SK-N-SH (cell line): ENCODE measurements around the gene ARCN1. TPM values are rescaled to one million over a fixed set of nuclear protein-coding genes. Genes with fewer than 3 reads are reported as not detected.

Source experiments
- CTCF ChIA-PET: fragments of 300-600, 350-600 bp; formaldehyde crosslinking; extraction: SDS; loops from one replicate; lab custom pipeline; 2021; lab: Yijun Ruan, JAX
- POLR2A ChIA-PET: fragments of 350-600 bp; sonication (Branson Sonifier 250); formaldehyde crosslinking; extraction: SDS; loops from one replicate; lab custom pipeline; 2020; ENCODE audit warnings: antibody characterized with exemption, inconsistent platforms; lab: Yijun Ruan, JAX
- DNase-seq: peaks from one replicate; pipeline ENCODE4 v3.0.0; 2012
- H2AFZ ChIP-seq: fragments of 200-600 bp; sonication (generic); 2 replicates; pipeline ENCODE4 v1.8.1; 2016; ENCODE audit warnings: antibody characterized with exemption, mild to moderate bottlenecking, low read depth
- H3F3A ChIP-seq: fragments of 200-600 bp; sonication (generic); replicated peaks from 2 replicates; pipeline ENCODE3; 2016; ENCODE audit warnings: antibody characterized with exemption, mild to moderate bottlenecking; ENCODE audit not compliant: insufficient read depth
- H3K27ac ChIP-seq, 2 experiments: fragments of 200-500 bp in 1 of 2; fragments of 200-600 bp in 1 of 2; sonication (Bioruptor generic) in 1 of 2; sonication (generic), shearing (Covaris generic) in 1 of 2; 2 replicates each; pipeline versions ENCODE4 v1.5.1 to v1.6.1; 2014 to 2016; ENCODE audit warnings: low read depth in 2 of 2, inconsistent platforms in 1 of 2, low read length in 1 of 2, mild to moderate bottlenecking in 1 of 2, mixed read lengths in 1 of 2
- H3K27me3 ChIP-seq: fragments of 200-600 bp; sonication (generic), shearing (Covaris generic); 2 replicates; pipeline ENCODE4 v1.6.1; 2016; ENCODE audit warnings: mixed run types; ENCODE audit not compliant: insufficient read depth
- H3K36me3 ChIP-seq, 2 experiments: fragments of 200-500 bp in 1 of 2; fragments of 200-600 bp in 1 of 2; sonication (Bioruptor generic) in 1 of 2; sonication (generic) in 1 of 2; replicated peaks in 1 of 2; 2 replicates each; pipeline versions ENCODE3 to v1.5.1; 2014 to 2016; ENCODE audit warnings: low read length in 1 of 2, mild to moderate bottlenecking in 1 of 2; ENCODE audit not compliant: insufficient read depth in 2 of 2, control insufficient read depth in 1 of 2
- H3K4me1 ChIP-seq, 2 experiments: fragments of 200-500 bp in 1 of 2; fragments of 200-600 bp in 1 of 2; sonication (Bioruptor generic) in 1 of 2; sonication (generic), shearing (Covaris generic) in 1 of 2; 2 replicates each; pipeline versions ENCODE4 v1.5.1 to v1.6.1; 2014 to 2016; ENCODE audit warnings: low read depth in 1 of 2, low read length in 1 of 2, mixed run types in 1 of 2; ENCODE audit not compliant: insufficient read depth in 2 of 2, control insufficient read depth in 1 of 2
- H3K4me2 ChIP-seq: fragments of 200-600 bp; sonication (generic), shearing (Covaris generic); 2 replicates; pipeline ENCODE4 v1.6.1; 2017; ENCODE audit warnings: mixed run types
- H3K4me3 ChIP-seq, 2 experiments: fragments of 200-500 bp in 1 of 2; fragments of 200-600 bp in 1 of 2; sonication (Bioruptor generic) in 1 of 2; sonication (generic), shearing (Covaris generic) in 1 of 2; 2 replicates each; pipeline versions ENCODE4 v1.5.1 to v1.8.1; 2014 to 2016; ENCODE audit warnings: low read depth in 2 of 2, inconsistent platforms in 1 of 2, low read length in 1 of 2, mild to moderate bottlenecking in 1 of 2, mixed read lengths in 1 of 2, moderate library complexity in 1 of 2
- H3K79me2 ChIP-seq: fragments of 200-600 bp; sonication (generic); 2 replicates; pipeline ENCODE4 v1.8.1; 2017; ENCODE audit warnings: mild to moderate bottlenecking; ENCODE audit not compliant: insufficient read depth
- H3K9ac ChIP-seq: fragments of 200-600 bp; sonication (generic); 2 replicates; pipeline ENCODE4 v1.6.1; 2017; ENCODE audit warnings: mixed run types
- H3K9me2 ChIP-seq: fragments of 200-600 bp; sonication (generic); 2 replicates; pipeline ENCODE4 v1.6.1; 2017; ENCODE audit warnings: mixed run types
- H3K9me3 ChIP-seq: fragments of 200-600 bp; sonication (generic); 2 replicates; pipeline ENCODE4 v1.6.1; 2017; ENCODE audit warnings: mixed run types, mild to moderate bottlenecking, moderate library complexity
- H4K20me1 ChIP-seq: fragments of 200-600 bp; sonication (generic); 2 replicates; pipeline ENCODE4 v1.6.1; 2017; ENCODE audit warnings: mild to moderate bottlenecking, mixed run types; ENCODE audit not compliant: insufficient read depth
- CTCF ChIP-seq: fragments of 200-600 bp; sonication (generic); IDR thresholded peaks from 2 replicates; pipeline ENCODE4 v1.6.1; 2017; ENCODE audit warnings: antibody characterized with exemption, mild to moderate bottlenecking, moderate library complexity
- ELF1 ChIP-seq: IDR thresholded peaks from 2 replicates; pipeline ENCODE4 v1.4.0; 2012
- FOSL2 ChIP-seq: IDR thresholded peaks from 2 replicates; pipeline ENCODE4 v1.4.0; 2012; ENCODE audit warnings: low read depth, mild to moderate bottlenecking, moderate library complexity, borderline replicate concordance
- FOXJ3 ChIP-seq: sonication (generic); formaldehyde crosslinking; IDR thresholded peaks from 2 replicates; pipeline ENCODE4 v1.5.1; 2020; ENCODE audit warnings: mild to moderate bottlenecking, missing genetic modification reagents
- MXI1 ChIP-seq: IDR thresholded peaks from 2 replicates; pipeline ENCODE4 v1.6.1; 2012; ENCODE audit warnings: mild to moderate bottlenecking, low read depth, low read length, improper control_type of control experiment
- NFIC ChIP-seq: IDR thresholded peaks from 2 replicates; pipeline ENCODE4 v1.4.0; 2012; ENCODE audit warnings: borderline replicate concordance
- RAD21 ChIP-seq: IDR thresholded peaks from 2 replicates; pipeline ENCODE4 v1.6.1; 2012; ENCODE audit warnings: mild to moderate bottlenecking, low read length
- REST ChIP-seq: IDR thresholded peaks from 2 replicates; pipeline ENCODE4 v1.6.1; 2012; ENCODE audit warnings: mild to moderate bottlenecking, low read depth, low read length, moderate library complexity
- SMC3 ChIP-seq: IDR thresholded peaks from 2 replicates; pipeline ENCODE4 v1.6.1; 2012; ENCODE audit warnings: low read depth, low read length, improper control_type of control experiment
- ZBTB33 ChIP-seq: IDR thresholded peaks from 2 replicates; pipeline ENCODE4 v1.4.0; 2012; ENCODE audit warnings: low read depth, borderline replicate concordance
- WGBS: methylation state at CpG from one replicate; pipeline ENCODE4 v1.1.6; 2017; ENCODE audit warnings: low lambda C conversion rate; 5-methylcytosine and 5-hydroxymethylcytosine counted together
- polyA plus RNA-seq, 3 experiments: library from polyadenylated mRNA; depleted of rRNA; stranded (reverse); fragments of >200 nt; gene quantifications; 2 replicates each; pipeline ENCODE4 v1.2.3, GENCODE V29; 2012

ARCN1 gene
- polyA plus RNA-seq, 1 of the 3 experiments (the other 2 are of a cell fraction), result 128 TPM

- no peak overlapping the region for H2AFZ ChIP-seq
- peaks cover 30% of the 10 kb centered on the region; the same call in 1 of the 2 replicates for H4K20me1 ChIP-seq
- peaks cover 35% of the 10 kb centered on the region; the same call in 1 of the 2 replicates for H3K79me2 ChIP-seq
- peak overlapping the region in 1 of 2 experiments; percentile 77; a peak in 1 of 4 replicates for H3K27ac ChIP-seq
- H3F3A ChIP-seq, result no peaks in the 10 kb centered on the region
- TF ChIP-seq FOXJ3 (CRISPR knock-in tag) (no peak), CTCF (peak; percentile 21; the same call in 1 of the 2 replicates), SMC3 (peak; percentile 41), NFIC (peak; percentile 8; the same call in 1 of the 2 replicates), RAD21 (peak; percentile 69)
- DNase-seq, result peak; percentile 52
- no peaks in the 10 kb centered on the region for H3K9me2 ChIP-seq
- CTCF ChIA-PET, result interaction anchor here (0.5 to 6.3 kb wide), 13 partner anchors 9 to 225 kb away, joined by 3 to 44 read pairs (median 4); partner anchors contain the start of gene PHLDB1
- no peak overlapping the region for H3K4me3 ChIP-seq
- H3K4me2 ChIP-seq, result no peak overlapping the region
- H3K36me3 ChIP-seq, result peaks cover 68 to 90% of the 10 kb centered on the region in 2 experiments
- POLR2A ChIA-PET, result interaction anchor here (0.8 to 1.0 kb wide), 2 partner anchors 19 to 20 kb away, joined by 3 read pairs; no protein-coding TSS in a partner anchor
- H3K9me3 ChIP-seq, result no peaks in the 10 kb centered on the region
- no peak overlapping the region for H3K9ac ChIP-seq
- WGBS, result 87% methylated on average over 4 of the region's 5 CpGs
- no peaks in the 10 kb centered on the region for H3K27me3 ChIP-seq
- peaks cover 0 to 34% of the 10 kb centered on the region in 2 experiments; a peak in 1 of 4 replicates for H3K4me1 ChIP-seq
These were observed 68.3 kb downstream of the ARCN1 start for GRCh38 chr11:118640332-118641154.

GRCh38 chr11:118641397-118642019, 69.3 kb downstream of the ARCN1 start:
- peaks cover 32% of the 10 kb centered on the region; the same call in 1 of the 2 replicates for H3K79me2 ChIP-seq
- no peak overlapping the region for H3K4me3 ChIP-seq
- POLR2A ChIA-PET, result interaction anchor here (1.1 kb wide), 1 partner anchor 50 kb away, joined by 3 read pairs; no protein-coding TSS in a partner anchor

More at GRCh38 chr11:118641397-118642019, 69.3 kb downstream of the ARCN1 start:
- H3K9me3 ChIP-seq, result no peaks in the 10 kb centered on the region
- TF ChIP-seq ZBTB33 (no peak), ELF1 (no peak), FOSL2 (no peak), REST (no peak), MXI1 (peak; percentile 58)
- TF ChIP-seq, all 33 proteins: peak for 1
- Histone ChIP-seq H3K9me2 (no peaks in the 10 kb centered on the region), H3K4me1 (peaks cover 0 to 36% of the 10 kb centered on the region in 2 experiments; a peak in 2 of 4 replicates), H3K4me2 (no peak overlapping the region), H3F3A (peaks cover 4% of the 10 kb centered on the region), H4K20me1 (peaks cover 30% of the 10 kb centered on the region; the same call in 1 of the 2 replicates), H3K27me3 (no peaks in the 10 kb centered on the region), H3K36me3 (peaks cover 66 to 87% of the 10 kb centered on the region in 2 experiments), H3K27ac (peak overlapping the region in 1 of 2 experiments; percentile 77; a peak in 2 of 4 replicates), H3K9ac (no peak overlapping the region), H2AFZ (no peak overlapping the region)
- DNase-seq, result peak; percentile 54
- WGBS, result 90% methylated on average over 11 of the region's 11 CpGs
- CTCF ChIA-PET, result interaction anchor here (1.2 to 6.3 kb wide), 9 partner anchors 9 to 49 kb away, joined by 3 to 44 read pairs (median 7); partner anchors contain the start of gene PHLDB1
